Peyer's patch (tissue), 4 donors: Measurements from ENCODE around the gene GARRE1. TPM values are rescaled to one million over a fixed set of nuclear protein-coding genes. Genes with fewer than 3 reads are reported as not detected.
A peak's percentile ranks its signal among the peaks of the same experiment; 100 is the strongest.
"Not testable (repeated sequence)": the region's sequence is repeated elsewhere in the genome, so short reads cannot be mapped to it uniquely, and the experiment has no call there.

Source experiments
- DNase-seq, 3 donors: peaks; one replicate each; pipeline ENCODE4 v3.0.0-alpha.2; 2017 to 2019
- H3K27ac ChIP-seq, 4 donors: fragments of 200-600 bp; sonication (generic); one replicate each; pipeline ENCODE4 v1.5.1; 2016 to 2019
- H3K27me3 ChIP-seq, 2 donors: fragments of 200-600 bp; sonication (generic); one replicate each; pipeline ENCODE4 v1.5.1; 2019
- H3K36me3 ChIP-seq, 3 donors: fragments of 200-600 bp; sonication (generic); one replicate each; pipeline ENCODE4 v1.5.1; 2016 to 2019
- H3K4me1 ChIP-seq, 4 donors: fragments of 200-600 bp; sonication (generic); one replicate each; pipeline ENCODE4 v1.5.1; 2016 to 2019
- H3K4me3 ChIP-seq, 4 donors: fragments of 200-600 bp; sonication (generic); 1 replicate in 3 of 4; 2 replicates in 1 of 4; pipeline ENCODE4 v1.5.1; 2016 to 2019; ENCODE audit warnings: mild to moderate bottlenecking in 1 of 4
- H3K9me3 ChIP-seq, 4 donors: fragments of 200-600 bp; sonication (generic); one replicate each; pipeline ENCODE4 v1.5.1; 2016 to 2019; ENCODE audit warnings: mild to moderate bottlenecking in 1 of 4
- POLR2A ChIP-seq, 2 donors: fragments of 450-650 bp; IDR thresholded peaks; one replicate each; pipeline ENCODE4 v1.5.1; 2017; ENCODE audit warnings: antibody characterized with exemption in 2 of 2, mild to moderate bottlenecking in 2 of 2, moderate library complexity in 2 of 2
- total RNA-seq, 4 donors: library from RNA; depleted of rRNA; stranded (reverse); fragments of >200 nt; gene quantifications; one replicate each; pipeline ENCODE4 v1.1.0, GENCODE V29; 2016
- TF ChIP-seq, protein P1 (sequence below), 6 experiments: fragments of 450-650 bp in 4 of 6; fragments of 200-600 bp in 2 of 6; sonication (generic) in 1 of 6; IDR thresholded peaks; one replicate each; pipeline ENCODE4 v1.5.1; 2017 to 2019; ENCODE audit warnings: antibody characterized with exemption in 6 of 6, mild to moderate bottlenecking in 3 of 6, moderate library complexity in 1 of 6

The GARRE1 gene
- total RNA-seq, 4 donors from 2014 or later, result 11.9 to 31.2 (median 19.5) TPM

DNA sequence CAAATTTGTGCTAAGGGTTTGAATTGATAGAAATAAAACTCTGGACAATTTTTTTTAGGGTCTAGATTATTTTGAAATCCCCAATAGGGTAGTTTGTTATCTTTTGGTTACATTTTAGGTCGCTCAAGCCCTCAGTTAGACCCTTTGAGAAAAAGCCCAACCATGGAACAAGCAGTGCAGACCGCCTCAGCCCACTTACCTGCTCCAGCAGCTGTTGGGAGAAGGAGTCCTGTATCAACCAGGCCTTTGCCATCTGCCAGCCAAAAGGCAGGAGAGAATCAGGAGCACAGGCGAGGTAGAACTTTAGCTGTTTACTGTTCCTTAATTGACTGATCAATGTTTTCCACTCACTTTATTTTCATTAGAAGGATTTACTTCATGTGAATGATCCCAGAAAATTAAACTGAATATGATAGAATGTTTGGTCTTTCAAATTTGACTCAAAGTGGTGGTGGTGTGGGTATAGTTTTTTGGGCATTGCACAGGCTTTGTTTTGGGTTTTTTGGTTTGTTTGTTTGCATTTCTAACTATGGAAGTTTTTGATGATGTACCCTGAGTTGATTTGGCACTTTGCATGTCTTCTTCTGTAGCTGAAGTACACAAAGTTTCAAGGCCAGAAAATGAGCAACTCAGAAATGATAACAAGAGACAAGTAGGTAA lies 39.2 kb upstream of the GARRE1 start:
- Histone ChIP-seq H3K4me1 (peaks cover 0 to 4% (median 0%) of the 10 kb centered on the region in 4 donors), H3K36me3 (peaks cover 0 to 68% (median 0%) of the 10 kb centered on the region in 3 donors)
- TF ChIP-seq, protein P1, sequence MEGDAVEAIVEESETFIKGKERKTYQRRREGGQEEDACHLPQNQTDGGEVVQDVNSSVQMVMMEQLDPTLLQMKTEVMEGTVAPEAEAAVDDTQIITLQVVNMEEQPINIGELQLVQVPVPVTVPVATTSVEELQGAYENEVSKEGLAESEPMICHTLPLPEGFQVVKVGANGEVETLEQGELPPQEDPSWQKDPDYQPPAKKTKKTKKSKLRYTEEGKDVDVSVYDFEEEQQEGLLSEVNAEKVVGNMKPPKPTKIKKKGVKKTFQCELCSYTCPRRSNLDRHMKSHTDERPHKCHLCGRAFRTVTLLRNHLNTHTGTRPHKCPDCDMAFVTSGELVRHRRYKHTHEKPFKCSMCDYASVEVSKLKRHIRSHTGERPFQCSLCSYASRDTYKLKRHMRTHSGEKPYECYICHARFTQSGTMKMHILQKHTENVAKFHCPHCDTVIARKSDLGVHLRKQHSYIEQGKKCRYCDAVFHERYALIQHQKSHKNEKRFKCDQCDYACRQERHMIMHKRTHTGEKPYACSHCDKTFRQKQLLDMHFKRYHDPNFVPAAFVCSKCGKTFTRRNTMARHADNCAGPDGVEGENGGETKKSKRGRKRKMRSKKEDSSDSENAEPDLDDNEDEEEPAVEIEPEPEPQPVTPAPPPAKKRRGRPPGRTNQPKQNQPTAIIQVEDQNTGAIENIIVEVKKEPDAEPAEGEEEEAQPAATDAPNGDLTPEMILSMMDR (IDR thresholded peaks at IDR 0.05), result no peak
- no peak for TF ChIP-seq POLR2A (IDR thresholded peaks at IDR 0.05)

DNA sequence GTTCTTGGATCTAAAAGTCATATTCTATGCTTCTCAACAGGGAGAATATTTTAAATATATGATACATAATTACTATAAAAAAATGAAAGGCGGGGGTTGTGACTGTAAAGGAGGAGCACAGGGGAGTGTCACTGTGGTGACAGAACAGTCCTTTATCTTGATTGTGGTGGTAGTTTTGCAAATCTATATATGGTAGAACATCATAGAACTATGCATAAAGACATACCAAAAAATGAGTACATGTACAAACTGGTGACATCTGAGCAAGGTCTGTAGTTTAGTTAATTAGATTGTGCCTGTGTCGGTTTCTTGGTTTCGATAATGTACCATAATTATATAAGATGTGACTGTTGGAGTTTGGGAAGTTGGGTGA lies 38.7 kb upstream of the GARRE1 start:
- Histone ChIP-seq H3K36me3 (peaks cover 0 to 68% (median 0%) of the 10 kb centered on the region in 3 donors), H3K27me3 (no peaks in the 10 kb centered on the region), H3K4me3 (no peak overlapping the region), H3K9me3 (no peaks in the 10 kb centered on the region), H3K4me1 (peaks cover 0 to 4% (median 0%) of the 10 kb centered on the region in 4 donors), H3K27ac (no peak overlapping the region)
- DNase-seq, result no peak
- TF ChIP-seq, protein P1 (IDR thresholded peaks at IDR 0.05), result no peak
- TF ChIP-seq POLR2A (IDR thresholded peaks at IDR 0.05), result no peak

More for the DNA sequence above, 39.2 kb upstream of the GARRE1 start:
- no peaks in the 10 kb centered on the region for H3K9me3 ChIP-seq
- H3K27ac ChIP-seq, result no peak overlapping the region
- no peak for DNase-seq
- no peak overlapping the region for H3K4me3 ChIP-seq
- no peaks in the 10 kb centered on the region for H3K27me3 ChIP-seq

- not testable (repeated sequence) for H3K9me3 ChIP-seq, H3K27ac ChIP-seq, DNase-seq, H3K27me3 ChIP-seq, H3K4me3 ChIP-seq, H3K4me1 ChIP-seq
- H3K36me3 ChIP-seq, result peaks cover 0 to 68% (median 0%) of the 10 kb centered on the region in 3 donors
These were observed 37.6 kb upstream of the GARRE1 start for GRCh38 chr19:34216745-34217219.

DNA sequence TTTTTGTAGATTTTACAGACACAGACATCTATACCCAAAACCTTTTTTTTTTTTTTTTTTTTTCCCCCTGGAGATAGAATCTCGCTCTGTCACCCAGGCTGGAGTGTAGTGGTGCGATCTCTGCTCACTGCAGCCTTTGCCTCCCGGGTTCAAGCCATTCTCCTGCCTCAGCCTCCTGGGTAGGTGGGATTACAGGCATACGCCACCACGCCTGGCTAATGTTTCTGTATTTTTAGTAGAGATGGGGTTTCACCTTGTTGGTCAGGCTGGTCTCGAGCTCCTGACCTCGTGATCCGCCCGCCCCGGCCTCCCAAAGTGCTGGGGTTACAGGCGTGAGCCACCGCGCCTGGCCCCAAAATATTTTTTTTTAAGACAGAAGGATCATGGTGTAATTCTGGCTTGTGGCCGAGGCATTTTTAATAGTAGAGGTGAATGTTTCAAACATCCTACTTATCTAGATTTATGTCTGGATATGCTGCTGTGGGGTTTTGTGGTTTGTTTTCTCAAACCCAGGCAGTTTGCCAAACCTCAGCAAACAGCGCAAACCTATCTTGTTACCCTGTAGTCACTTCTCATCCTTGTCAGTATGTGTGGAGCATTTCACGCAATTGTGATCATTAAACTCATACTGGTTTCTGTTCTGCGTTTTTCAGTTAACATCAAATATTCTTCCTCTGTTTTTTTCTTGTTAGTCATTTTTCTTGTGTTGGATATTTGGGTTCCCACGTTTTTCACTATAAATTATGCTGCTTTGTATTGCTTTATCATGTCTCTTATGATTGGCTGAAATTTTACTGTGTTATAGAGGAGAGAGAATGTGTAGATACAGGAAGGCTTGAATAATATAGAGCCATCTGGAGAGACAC lies 36.2 kb upstream of the GARRE1 start:
- Histone ChIP-seq H3K4me3 (no peak overlapping the region), H3K27ac (peak overlapping the region in 1 of 4 donors; percentile 25), H3K9me3 (no peaks in the 10 kb centered on the region), H3K27me3 (no peaks in the 10 kb centered on the region), H3K4me1 (peaks cover 0 to 4% (median 0%) of the 10 kb centered on the region in 4 donors), H3K36me3 (peaks cover 0 to 72% (median 0%) of the 10 kb centered on the region in 3 donors)
- TF ChIP-seq, protein P1 (IDR thresholded peaks at IDR 0.05), result no peak
- TF ChIP-seq POLR2A (IDR thresholded peaks at IDR 0.05), result no peak
- peak in 2 of 3 donors; percentile 33 to 68 for DNase-seq

- Histone ChIP-seq H3K36me3 (peaks cover 0 to 72% (median 0%) of the 10 kb centered on the region in 3 donors), H3K27ac (no peak overlapping the region), H3K4me3 (no peak overlapping the region), H3K4me1 (peaks cover 0 to 4% (median 0%) of the 10 kb centered on the region in 4 donors), H3K9me3 (no peaks in the 10 kb centered on the region), H3K27me3 (no peaks in the 10 kb centered on the region)
- no peak for DNase-seq
- TF ChIP-seq, protein P1 (IDR thresholded peaks at IDR 0.05), result no peak
- TF ChIP-seq POLR2A (IDR thresholded peaks at IDR 0.05), result no peak
These were observed 35.6 kb upstream of the GARRE1 start for GRCh38 chr19:34218818-34219164.
